ENCODE data around the gene IRF2BPL.

DNA sequence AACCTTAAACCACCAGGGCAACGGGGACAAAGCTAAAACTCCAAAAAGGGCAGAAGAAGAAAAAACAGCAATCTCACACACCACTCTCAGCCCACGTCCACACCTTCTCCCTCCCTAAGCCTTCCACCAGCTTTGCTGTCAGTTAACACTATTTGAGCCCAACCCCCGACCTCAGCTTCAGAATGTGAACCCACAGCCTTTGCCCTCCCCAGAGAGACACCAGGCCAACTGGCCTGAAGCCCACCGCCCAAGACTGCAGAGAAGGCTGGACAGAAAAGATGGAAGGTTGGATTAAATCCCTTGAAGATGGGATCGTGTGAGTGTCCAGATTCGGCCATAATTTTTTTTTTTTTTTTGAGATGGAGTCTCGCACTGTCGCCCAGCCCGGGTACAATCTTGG lies 22.4 kb downstream of the IRF2BPL start:
- TF ChIP-seq, protein P1, sequence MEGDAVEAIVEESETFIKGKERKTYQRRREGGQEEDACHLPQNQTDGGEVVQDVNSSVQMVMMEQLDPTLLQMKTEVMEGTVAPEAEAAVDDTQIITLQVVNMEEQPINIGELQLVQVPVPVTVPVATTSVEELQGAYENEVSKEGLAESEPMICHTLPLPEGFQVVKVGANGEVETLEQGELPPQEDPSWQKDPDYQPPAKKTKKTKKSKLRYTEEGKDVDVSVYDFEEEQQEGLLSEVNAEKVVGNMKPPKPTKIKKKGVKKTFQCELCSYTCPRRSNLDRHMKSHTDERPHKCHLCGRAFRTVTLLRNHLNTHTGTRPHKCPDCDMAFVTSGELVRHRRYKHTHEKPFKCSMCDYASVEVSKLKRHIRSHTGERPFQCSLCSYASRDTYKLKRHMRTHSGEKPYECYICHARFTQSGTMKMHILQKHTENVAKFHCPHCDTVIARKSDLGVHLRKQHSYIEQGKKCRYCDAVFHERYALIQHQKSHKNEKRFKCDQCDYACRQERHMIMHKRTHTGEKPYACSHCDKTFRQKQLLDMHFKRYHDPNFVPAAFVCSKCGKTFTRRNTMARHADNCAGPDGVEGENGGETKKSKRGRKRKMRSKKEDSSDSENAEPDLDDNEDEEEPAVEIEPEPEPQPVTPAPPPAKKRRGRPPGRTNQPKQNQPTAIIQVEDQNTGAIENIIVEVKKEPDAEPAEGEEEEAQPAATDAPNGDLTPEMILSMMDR (IDR thresholded peaks at IDR 0.05): no peak
- no peak for TF ChIP-seq POLR2A (IDR thresholded peaks at IDR 0.05)
